GM19099 (cell line): ENCODE data around the gene SPI1.

Source experiments
- POLR2A ChIP-seq: IDR thresholded peaks from 3 replicates; pipeline ENCODE4 v1.6.1; 2011; ENCODE audit warnings: low read depth; ENCODE audit not compliant: insufficient read length; ENCODE audit errors: extremely low read depth

SPI1 gene

GRCh38 chr11:47347137-47347536 is 31.2 kb downstream of the SPI1 start:
- TF ChIP-seq POLR2A: no peak

- no peak for TF ChIP-seq POLR2A
Observed at GRCh38 chr11:47345890-47346563, 32.3 kb downstream of the SPI1 start.

GRCh38 chr11:47342854-47343253 is 35.5 kb downstream of the SPI1 start:
- TF ChIP-seq POLR2A: no peak

- TF ChIP-seq POLR2A: no peak
Observed at GRCh38 chr11:47342036-47342803, 36.1 kb downstream of the SPI1 start.

- TF ChIP-seq POLR2A: no peak
Observed at GRCh38 chr11:47340980-47341775, 37.2 kb downstream of the SPI1 start.

- no peak for TF ChIP-seq POLR2A
Observed at GRCh38 chr11:47340010-47340409, 38.3 kb downstream of the SPI1 start.

GRCh38 chr11:47338396-47339241 is 39.7 kb downstream of the SPI1 start:
- no peak for TF ChIP-seq POLR2A

GRCh38 chr11:47337229-47337924 is 41.0 kb downstream of the SPI1 start:
- TF ChIP-seq POLR2A: no peak

GRCh38 chr11:47336595-47336994 is 41.8 kb downstream of the SPI1 start:
- no peak for TF ChIP-seq POLR2A

GRCh38 chr11:47335733-47336132 is 42.6 kb downstream of the SPI1 start:
- no peak for TF ChIP-seq POLR2A

- no peak for TF ChIP-seq POLR2A
Observed at GRCh38 chr11:47333886-47334443, 44.4 kb downstream of the SPI1 start.

- no peak for TF ChIP-seq POLR2A
Observed at GRCh38 chr11:47333526-47333845, 44.9 kb downstream of the SPI1 start.

- TF ChIP-seq POLR2A: no peak
Observed at GRCh38 chr11:47332791-47333525, 45.4 kb downstream of the SPI1 start.
